Liver (tissue), 3 donors: Measurements from ENCODE around the gene MTPN.

Experiments used
- ATF3 ChIP-seq: IDR thresholded peaks from 2 replicates; pipeline ENCODE4 v1.6.1; 2016; ENCODE audit warnings: antibody characterized with exemption
- CTCF ChIP-seq: fragments of 150-350 bp; IDR thresholded peaks from 2 replicates; pipeline ENCODE4 v1.5.1; 2017; ENCODE audit warnings: improper control_type of control experiment, low read depth, low read length; ENCODE audit not compliant: missing input control
- FOXA1 ChIP-seq: IDR thresholded peaks from 2 replicates; pipeline ENCODE4 v1.6.1; 2016; ENCODE audit warnings: antibody characterized with exemption
- JUND ChIP-seq, 2 donors: IDR thresholded peaks; 2 replicates each; pipeline ENCODE4 v1.6.1; 2016; ENCODE audit warnings: antibody characterized with exemption in 2 of 2
- RAD21 ChIP-seq, 2 donors: IDR thresholded peaks; 2 replicates each; pipeline ENCODE4 v1.6.1; 2016; ENCODE audit warnings: antibody characterized with exemption in 2 of 2, mild to moderate bottlenecking in 2 of 2
- REST ChIP-seq: IDR thresholded peaks from 2 replicates; pipeline ENCODE4 v1.6.1; 2016; ENCODE audit warnings: antibody characterized with exemption, mild to moderate bottlenecking
- TAF1 ChIP-seq: conservative IDR thresholded peaks from 2 replicates; pipeline ENCODE4 v1.6.1; 2016; ENCODE audit warnings: antibody characterized with exemption, mild to moderate bottlenecking
- YY1 ChIP-seq: IDR thresholded peaks from 2 replicates; pipeline ENCODE4 v1.6.1; 2016; ENCODE audit warnings: antibody characterized with exemption, mild to moderate bottlenecking
- donor health status: healthy.
- donor health status: healthy.

- TF ChIP-seq CTCF (no peak), FOXA1 (no peak), RAD21 (IDR thresholded peaks at IDR 0.05) (no peak), ATF3 (no peak), JUND (IDR thresholded peaks at IDR 0.05) (no peak), TAF1 (no peak), REST (no peak), YY1 (no peak)
Measured at GRCh38 chr7:135950429-135950828, 26.7 kb downstream of the MTPN start.
